Colonic mucosa (tissue), 4 donors: ENCODE measurements around the gene HDLBP. TPM values are rescaled to one million over a fixed set of nuclear protein-coding genes. Genes with fewer than 3 reads are reported as not detected.

ENCODE experiments used
- DNase-seq: peaks from one replicate; pipeline ENCODE4 v3.0.0-alpha.2; 2020
- H3K27ac ChIP-seq: fragments of 200-600 bp; one replicate; pipeline ENCODE4 v1.8.0; 2021
- H3K27me3 ChIP-seq: fragments of 200-600 bp; one replicate; pipeline ENCODE4 v1.8.0; 2021
- H3K36me3 ChIP-seq: fragments of 200-600 bp; one replicate; pipeline ENCODE4 v1.8.0; 2021
- H3K4me1 ChIP-seq: fragments of 200-600 bp; one replicate; pipeline ENCODE4 v1.8.0; 2021; ENCODE audit warnings: mild to moderate bottlenecking
- H3K4me3 ChIP-seq: fragments of 200-600 bp; one replicate; pipeline ENCODE4 v1.8.0; 2021
- H3K9ac ChIP-seq, 2 donors: one replicate each; pipeline ENCODE4 v1.7.0; 2013; ENCODE audit warnings: control low read depth in 2 of 2, low read depth in 2 of 2, low read length in 2 of 2
- H3K9me3 ChIP-seq: fragments of 200-600 bp; one replicate; pipeline ENCODE4 v1.8.0; 2021
- CTCF ChIP-seq: fragments of 200-600 bp; IDR thresholded peaks from one replicate; pipeline ENCODE4 v1.8.0; 2022; ENCODE audit warnings: antibody characterized with exemption, mild to moderate bottlenecking
- intact Hi-C: fragments of 100-400 bp; cut with DNase I; formaldehyde crosslinking; loops from one replicate; pipeline ENCODE4 v1.14.1; 2022
- total RNA-seq, 2 donors: library from RNA; stranded (reverse); fragmentation: NEBNext Ultra II Directional in 1 of 2; extraction: Animal tissue kit (Norgen Biotek cat#: 25700) in 1 of 2; gene quantifications; one replicate each; pipeline ENCODE4 v1.2.1, GENCODE V29; 2021
- donor health status: healthy.
- donor health status: DM: no; HTN: no; CAD: no.
- donor health status: DM: no; HTN: no; CAD: no.

HDLBP gene
- total RNA-seq, 2 donors from 2014 or later: 483 to 625 TPM

GRCh38 chr2:241203218-241204009 lies 112.1 kb downstream of the HDLBP start:
- Histone ChIP-seq H3K4me1 (no peaks in the 10 kb centered on the region), H3K9me3 (no peaks in the 10 kb centered on the region), H3K36me3 (no peaks in the 10 kb centered on the region), H3K27ac (no peak overlapping the region), H3K27me3 (no peaks in the 10 kb centered on the region), H3K4me3 (no peak overlapping the region), H3K9ac (no peak overlapping the region)
- DNase-seq: no peak
- intact Hi-C loops: no loop called here
- TF ChIP-seq CTCF: no peak

- Histone ChIP-seq H3K4me3 (no peak overlapping the region), H3K9ac (no peak overlapping the region), H3K27me3 (no peaks in the 10 kb centered on the region), H3K4me1 (no peaks in the 10 kb centered on the region), H3K36me3 (no peaks in the 10 kb centered on the region), H3K27ac (no peak overlapping the region), H3K9me3 (no peaks in the 10 kb centered on the region)
- no peak for TF ChIP-seq CTCF
- no peak for DNase-seq
- intact Hi-C loops: no loop called here
Measured at GRCh38 chr2:241202681-241203080, 112.8 kb downstream of the HDLBP start.

- Histone ChIP-seq H3K27ac (no peak overlapping the region), H3K27me3 (no peaks in the 10 kb centered on the region), H3K4me1 (no peaks in the 10 kb centered on the region), H3K4me3 (no peak overlapping the region), H3K9me3 (no peaks in the 10 kb centered on the region), H3K9ac (no peak overlapping the region), H3K36me3 (no peaks in the 10 kb centered on the region)
- intact Hi-C loops: no loop called here
- no peak for TF ChIP-seq CTCF
- no peak for DNase-seq
Measured at GRCh38 chr2:241202268-241202585, 113.2 kb downstream of the HDLBP start.

GRCh38 chr2:241201445-241202267 lies 113.8 kb downstream of the HDLBP start:
- Histone ChIP-seq H3K27ac (no peak overlapping the region), H3K9ac (no peak overlapping the region), H3K4me3 (no peak overlapping the region), H3K27me3 (no peaks in the 10 kb centered on the region), H3K4me1 (no peaks in the 10 kb centered on the region), H3K36me3 (no peaks in the 10 kb centered on the region), H3K9me3 (no peaks in the 10 kb centered on the region)
- no peak for DNase-seq
- intact Hi-C loops: no loop called here
- TF ChIP-seq CTCF: no peak

- intact Hi-C loops: no loop called here
- H3K36me3 ChIP-seq: no peaks in the 10 kb centered on the region
- H3K9me3 ChIP-seq: no peaks in the 10 kb centered on the region
- DNase-seq: no peak
- TF ChIP-seq CTCF: no peak
- H3K4me3 ChIP-seq: no peak overlapping the region
- no peaks in the 10 kb centered on the region for H3K4me1 ChIP-seq
- H3K27ac ChIP-seq: no peak overlapping the region
- no peaks in the 10 kb centered on the region for H3K27me3 ChIP-seq
- no peak overlapping the region for H3K9ac ChIP-seq
Measured at GRCh38 chr2:241200822-241201395, 114.6 kb downstream of the HDLBP start.
